Stomach smooth muscle (tissue), 2 donors: ENCODE results near the gene PITRM1.

Experiments used
- H3K27ac ChIP-seq: one replicate; pipeline ENCODE4 v1.7.0; 2013; ENCODE audit warnings: mild to moderate bottlenecking, low read length, inconsistent platforms
- H3K27me3 ChIP-seq, 2 donors: one replicate each; pipeline ENCODE4 v1.7.0; 2013; ENCODE audit warnings: low read length in 2 of 2; ENCODE audit not compliant: insufficient read depth in 2 of 2, control insufficient read depth in 1 of 2
- H3K36me3 ChIP-seq, 2 donors: one replicate each; pipeline ENCODE4 v1.7.0; 2013; ENCODE audit warnings: low read length in 2 of 2; ENCODE audit not compliant: control insufficient read depth in 2 of 2, insufficient read depth in 2 of 2
- H3K4me1 ChIP-seq: one replicate; pipeline ENCODE4 v1.7.0; 2013; ENCODE audit warnings: low read length; ENCODE audit not compliant: control insufficient read depth, insufficient read depth
- H3K4me3 ChIP-seq, 2 donors: one replicate each; pipeline ENCODE4 v1.7.0; 2013; ENCODE audit warnings: low read length in 2 of 2
- H3K9ac ChIP-seq, 2 donors: one replicate each; pipeline ENCODE4 v1.7.0; 2013; ENCODE audit warnings: low read length in 2 of 2, mild to moderate bottlenecking in 1 of 2
- H3K9me3 ChIP-seq, 2 donors: one replicate each; pipeline ENCODE4 v1.7.0; 2013; ENCODE audit warnings: low read length in 2 of 2; ENCODE audit not compliant: control insufficient read depth in 2 of 2
- donor health status: healthy.
- donor health status: Pancreatic carcinoma.

The PITRM1 gene

DNA sequence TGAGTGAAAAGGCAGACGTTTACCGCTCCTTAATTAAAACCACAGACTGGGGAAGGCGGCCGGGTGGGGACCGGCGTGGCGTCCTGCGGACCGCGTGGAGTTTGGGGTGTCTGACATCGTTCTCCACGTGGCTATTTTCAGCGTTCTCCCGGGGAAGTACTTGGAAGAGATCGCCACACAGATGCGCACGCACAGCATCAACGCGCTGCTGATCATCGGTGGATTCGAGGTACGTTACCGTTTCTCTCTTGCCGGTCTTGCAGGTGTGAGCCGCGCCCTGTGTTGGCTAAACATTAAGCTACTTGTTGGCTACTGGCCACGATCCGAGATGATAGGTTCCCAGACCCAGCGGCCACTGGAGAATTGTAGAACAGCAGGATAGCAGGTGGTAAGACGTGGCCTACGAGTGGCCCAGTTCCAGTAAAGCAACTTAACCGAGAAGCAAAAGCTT lies 53.9 kb downstream of the PITRM1 start:
- H3K27ac ChIP-seq: no peak overlapping the region
- no peak overlapping the region for H3K4me3 ChIP-seq
- H3K9ac ChIP-seq: no peak overlapping the region
- H3K9me3 ChIP-seq: no peaks in the 10 kb centered on the region
- H3K4me1 ChIP-seq: no peaks in the 10 kb centered on the region
- no peaks in the 10 kb centered on the region for H3K27me3 ChIP-seq
- peaks cover 0 to 24% of the 10 kb centered on the region in 2 donors for H3K36me3 ChIP-seq

- Histone ChIP-seq H3K4me3 (no peak overlapping the region), H3K27me3 (no peaks in the 10 kb centered on the region), H3K4me1 (no peaks in the 10 kb centered on the region), H3K36me3 (peaks cover 0 to 34% of the 10 kb centered on the region in 2 donors), H3K9ac (no peak overlapping the region), H3K9me3 (no peaks in the 10 kb centered on the region), H3K27ac (no peak overlapping the region)
These were observed 55.1 kb downstream of the PITRM1 start for GRCh38 chr10:3117486-3117885.

DNA sequence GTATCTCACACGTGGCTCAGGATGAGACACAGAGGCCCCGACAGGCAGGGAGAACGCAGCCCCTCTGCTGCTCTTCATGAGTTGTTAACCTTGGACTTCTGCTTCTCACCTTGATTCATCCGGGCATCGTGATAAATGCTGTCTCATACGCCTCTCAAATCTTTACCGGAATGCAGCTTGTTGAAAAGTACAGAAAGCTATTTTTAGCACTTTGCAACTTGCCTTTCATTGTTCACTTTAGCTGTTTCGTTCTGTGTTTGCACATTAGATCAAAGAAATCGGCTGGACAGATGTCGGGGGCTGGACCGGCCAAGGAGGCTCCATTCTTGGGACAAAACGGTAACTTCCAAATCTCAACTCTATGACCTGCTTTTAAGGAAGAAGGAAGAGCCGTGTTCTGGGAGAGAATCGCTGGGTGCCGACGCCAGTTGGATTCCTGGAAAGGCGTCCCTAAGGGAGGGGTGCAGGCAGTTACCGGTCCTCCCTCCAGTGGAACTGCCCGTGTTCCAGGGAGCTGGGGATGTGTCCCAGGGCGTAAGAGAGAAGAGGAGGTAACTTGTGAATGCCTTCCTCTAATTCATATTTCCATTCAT lies 56.0 kb downstream of the PITRM1 start:
- Histone ChIP-seq H3K27ac (no peak overlapping the region), H3K27me3 (no peaks in the 10 kb centered on the region), H3K4me3 (peak overlapping the region in 1 of 2 donors; percentile 15), H3K9me3 (no peaks in the 10 kb centered on the region), H3K9ac (no peak overlapping the region), H3K4me1 (no peaks in the 10 kb centered on the region), H3K36me3 (peaks cover 0 to 29% of the 10 kb centered on the region in 2 donors)

GRCh38 chr10:3115685-3116084 lies 56.9 kb downstream of the PITRM1 start:
- Histone ChIP-seq H3K4me1 (peaks cover 2% of the 10 kb centered on the region), H3K9me3 (no peaks in the 10 kb centered on the region), H3K36me3 (peaks cover 4 to 35% of the 10 kb centered on the region in 2 donors), H3K27me3 (no peaks in the 10 kb centered on the region), H3K4me3 (no peak overlapping the region), H3K27ac (no peak overlapping the region), H3K9ac (no peak overlapping the region)

DNA sequence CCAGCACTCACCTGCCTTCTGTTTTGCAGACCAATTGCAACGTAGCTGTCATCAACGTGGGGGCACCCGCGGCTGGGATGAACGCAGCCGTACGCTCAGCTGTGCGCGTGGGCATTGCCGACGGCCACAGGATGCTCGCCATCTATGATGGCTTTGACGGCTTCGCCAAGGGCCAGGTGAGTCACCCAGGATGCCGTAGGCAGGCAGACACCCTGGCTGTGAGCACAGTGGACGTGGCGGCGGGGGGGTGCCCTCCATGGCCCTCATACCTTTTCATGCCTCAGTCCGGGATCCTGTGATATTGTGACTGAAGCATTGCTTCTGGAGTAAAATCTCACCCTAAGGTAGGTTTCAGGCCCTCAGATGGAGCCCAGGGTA lies 59.2 kb downstream of the PITRM1 start:
- Histone ChIP-seq H3K9ac (no peak overlapping the region), H3K27ac (no peak overlapping the region), H3K4me1 (peaks cover 2% of the 10 kb centered on the region), H3K4me3 (no peak overlapping the region), H3K36me3 (peaks cover 7 to 46% of the 10 kb centered on the region in 2 donors), H3K9me3 (no peaks in the 10 kb centered on the region), H3K27me3 (no peaks in the 10 kb centered on the region)

GRCh38 chr10:3111621-3112163 lies 60.9 kb downstream of the PITRM1 start:
- Histone ChIP-seq H3K36me3 (peaks cover 7 to 40% of the 10 kb centered on the region in 2 donors), H3K4me3 (no peak overlapping the region), H3K9ac (no peak overlapping the region), H3K27me3 (no peaks in the 10 kb centered on the region), H3K27ac (no peak overlapping the region), H3K9me3 (no peaks in the 10 kb centered on the region), H3K4me1 (peaks cover 2% of the 10 kb centered on the region)

DNA sequence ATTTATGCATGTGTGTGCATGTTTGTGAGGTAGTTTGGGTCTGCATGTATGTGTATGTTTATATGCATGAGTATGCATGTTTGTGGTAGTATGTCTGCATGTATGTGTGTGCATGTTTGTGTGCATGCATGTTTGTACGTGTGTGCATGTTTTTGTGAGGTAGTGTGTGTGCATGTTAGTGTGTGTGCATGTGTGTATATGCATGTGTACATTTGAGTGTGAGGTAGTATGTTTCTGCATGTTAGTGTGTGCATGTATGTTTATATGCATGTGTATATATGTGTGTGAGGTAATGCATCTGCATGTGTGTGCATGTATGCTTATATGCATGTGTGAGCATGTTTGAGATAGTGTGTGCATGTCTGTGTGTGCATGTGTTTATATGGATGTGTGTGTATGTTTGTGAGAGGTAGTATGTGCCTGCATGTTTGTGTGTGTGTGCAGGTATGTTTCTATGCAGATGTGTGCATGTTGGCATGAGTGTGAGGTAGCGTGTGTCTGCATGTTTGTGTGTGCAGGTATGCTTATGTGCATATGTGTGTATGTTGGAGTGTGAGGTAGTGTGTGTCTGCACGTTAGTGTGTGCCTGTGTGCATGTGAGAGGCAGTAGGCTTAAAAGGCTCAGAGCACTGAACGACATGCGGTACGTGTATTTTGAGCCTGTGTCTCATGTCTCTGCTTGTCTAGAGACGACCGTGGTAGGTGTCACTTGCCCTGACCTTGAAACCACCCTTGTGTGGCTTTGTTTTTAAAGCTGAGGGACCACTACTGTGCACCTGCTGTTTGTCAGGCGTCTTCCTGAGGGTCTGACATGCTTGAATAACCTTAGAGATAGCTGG lies 61.6 kb downstream of the PITRM1 start:
- Histone ChIP-seq H3K4me1 (peaks cover 2% of the 10 kb centered on the region), H3K27me3 (no peaks in the 10 kb centered on the region), H3K9ac (no peak overlapping the region), H3K27ac (no peak overlapping the region), H3K9me3 (no peaks in the 10 kb centered on the region), H3K4me3 (no peak overlapping the region), H3K36me3 (peaks cover 7 to 37% of the 10 kb centered on the region in 2 donors)

DNA sequence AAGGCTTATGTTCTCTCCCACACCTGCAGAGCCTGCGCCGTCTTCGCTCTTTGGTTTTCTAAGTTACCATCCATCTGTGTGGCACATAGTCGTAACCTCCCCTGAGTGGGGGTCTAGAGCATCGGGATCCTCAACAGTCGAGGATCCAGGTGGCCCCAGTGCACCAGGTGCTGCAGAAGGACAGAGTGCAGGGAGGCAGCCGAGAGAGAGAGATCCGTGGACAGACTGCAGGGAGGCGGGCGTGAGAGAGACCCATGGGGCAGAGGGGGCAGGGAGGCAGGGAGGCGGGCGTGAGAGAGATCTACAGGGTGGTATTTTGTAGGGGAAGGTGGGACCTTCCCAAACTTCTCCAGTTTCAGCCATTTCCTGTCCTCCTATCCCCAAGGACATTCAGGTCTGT lies 62.9 kb downstream of the PITRM1 start:
- no peaks in the 10 kb centered on the region for H3K27me3 ChIP-seq
- H3K36me3 ChIP-seq: peaks cover 7 to 46% of the 10 kb centered on the region in 2 donors
- peaks cover 2% of the 10 kb centered on the region for H3K4me1 ChIP-seq

DNA sequence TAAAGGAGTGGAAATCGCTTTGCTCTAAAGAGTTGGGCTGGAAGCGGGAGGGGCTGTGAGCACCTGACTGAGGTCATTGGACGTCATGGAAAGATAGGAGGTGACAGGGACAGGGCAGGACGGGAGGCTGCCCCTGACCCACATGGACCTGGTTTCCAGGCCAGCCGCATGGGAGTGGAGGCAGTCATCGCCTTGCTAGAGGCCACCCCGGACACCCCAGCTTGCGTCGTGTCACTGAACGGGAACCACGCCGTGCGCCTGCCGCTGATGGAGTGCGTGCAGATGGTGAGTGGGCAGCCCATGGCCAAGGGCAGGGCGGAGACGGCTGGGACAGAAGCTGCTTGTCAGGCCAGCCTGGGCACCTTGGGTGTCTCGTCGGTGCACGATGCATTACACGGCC lies 63.4 kb downstream of the PITRM1 start:
- Histone ChIP-seq H3K4me3 (no peak overlapping the region), H3K27me3 (no peaks in the 10 kb centered on the region), H3K36me3 (peaks cover 7 to 46% of the 10 kb centered on the region in 2 donors), H3K4me1 (peaks cover 3% of the 10 kb centered on the region), H3K27ac (no peak overlapping the region), H3K9ac (no peak overlapping the region), H3K9me3 (no peaks in the 10 kb centered on the region)

More for the DNA sequence above, 62.9 kb downstream of the PITRM1 start:
- H3K27ac ChIP-seq: no peak overlapping the region
- no peak overlapping the region for H3K9ac ChIP-seq
- no peak overlapping the region for H3K4me3 ChIP-seq
- no peaks in the 10 kb centered on the region for H3K9me3 ChIP-seq

- no peaks in the 10 kb centered on the region for H3K9me3 ChIP-seq
- H3K4me1 ChIP-seq: peaks cover 4% of the 10 kb centered on the region
- no peak overlapping the region for H3K4me3 ChIP-seq
- no peak overlapping the region for H3K27ac ChIP-seq
- H3K27me3 ChIP-seq: no peaks in the 10 kb centered on the region
- H3K36me3 ChIP-seq: peaks cover 7 to 47% of the 10 kb centered on the region in 2 donors
- no peak overlapping the region for H3K9ac ChIP-seq
These were observed 63.9 kb downstream of the PITRM1 start for GRCh38 chr10:3108575-3109105.
